8988T (cell line): ENCODE data around the gene RNF125.
"Not testable (repeated sequence)": the region's sequence is repeated elsewhere in the genome, so short reads cannot be mapped to it uniquely, and the experiment has no call there.

ENCODE experiments used
- DNase-seq: peaks from one replicate; pipeline ENCODE4 v3.0.0; 2011

RNF125 gene

GRCh38 chr18:32018331-32019250 is at the start of gene RNF125:
RNF125 (plus strand) TSS chr18:32018825; CDS start chr18:32018864, 39 bp downstream.
- DNase-seq = peak; percentile 70

GRCh38 chr18:31970617-31971016 is 48.0 kb upstream of the RNF125 start:
- no peak for DNase-seq

- DNase-seq = no peak
Observed at GRCh38 chr18:31973929-31974546, 44.6 kb upstream of the RNF125 start.

GRCh38 chr18:31976242-31976641 is 42.4 kb upstream of the RNF125 start:
- no peak for DNase-seq

GRCh38 chr18:31977270-31977872 is 41.3 kb upstream of the RNF125 start:
- no peak for DNase-seq

- no peak for DNase-seq
Observed at GRCh38 chr18:31978616-31979015, 40.0 kb upstream of the RNF125 start.

GRCh38 chr18:31979714-31980113 is 38.9 kb upstream of the RNF125 start:
- DNase-seq = no peak

GRCh38 chr18:31980863-31981262 is 37.8 kb upstream of the RNF125 start:
- DNase-seq = no peak

GRCh38 chr18:31983020-31983419 is 35.6 kb upstream of the RNF125 start:
- DNase-seq = no peak

GRCh38 chr18:31983976-31984375 is 34.6 kb upstream of the RNF125 start:
- DNase-seq = no peak

GRCh38 chr18:31990823-31991222 is 27.8 kb upstream of the RNF125 start:
- no peak for DNase-seq

- no peak for DNase-seq
Observed at GRCh38 chr18:31996007-31996406, 22.6 kb upstream of the RNF125 start.

- DNase-seq = no peak
Observed at GRCh38 chr18:31998880-31999412, 19.7 kb upstream of the RNF125 start.

- not testable (repeated sequence) for DNase-seq
Observed at GRCh38 chr18:32001141-32001540, 17.5 kb upstream of the RNF125 start.

GRCh38 chr18:32003822-32004221 is 14.8 kb upstream of the RNF125 start:
- DNase-seq = not testable (repeated sequence)

GRCh38 chr18:32010124-32010721 is 8.4 kb upstream of the RNF125 start:
- no peak for DNase-seq

GRCh38 chr18:32011193-32011592 is 7.4 kb upstream of the RNF125 start:
- no peak for DNase-seq

GRCh38 chr18:32019251-32019948 is 775 bp downstream of the RNF125 start:
- peak; percentile 24 for DNase-seq

GRCh38 chr18:32019949-32020625 is 1.5 kb downstream of the RNF125 start:
- DNase-seq = not testable (repeated sequence)

- no peak for DNase-seq
Observed at GRCh38 chr18:32021756-32022564, 3.3 kb downstream of the RNF125 start.

- no peak for DNase-seq
Observed at GRCh38 chr18:32025744-32026143, 7.1 kb downstream of the RNF125 start.
